Subcutaneous abdominal adipose tissue (tissue), 5 donors: ENCODE data around the gene SPOCD1.
"Not testable (repeated sequence)": the region's sequence is repeated elsewhere in the genome, so short reads cannot be mapped to it uniquely, and the experiment has no call there.

Experiments used
- H3K27ac ChIP-seq: one replicate; pipeline ENCODE4 v1.7.0; 2013; ENCODE audit warnings: low read depth, mild to moderate bottlenecking, inconsistent platforms, low read length, moderate library complexity
- H3K27me3 ChIP-seq, 5 donors: one replicate each; pipeline ENCODE4 v1.7.0; 2013; ENCODE audit warnings: low read length in 5 of 5, inconsistent platforms in 1 of 5; ENCODE audit not compliant: control insufficient read depth in 5 of 5, insufficient read depth in 4 of 5
- H3K36me3 ChIP-seq, 5 donors: one replicate each; pipeline ENCODE4 v1.7.0; 2013; ENCODE audit warnings: low read length in 5 of 5; ENCODE audit not compliant: control insufficient read depth in 5 of 5, insufficient read depth in 5 of 5
- H3K4me1 ChIP-seq, 5 donors: one replicate each; pipeline ENCODE4 v1.7.0; 2013; ENCODE audit warnings: low read length in 5 of 5, mild to moderate bottlenecking in 3 of 5, moderate library complexity in 1 of 5; ENCODE audit not compliant: control insufficient read depth in 5 of 5, insufficient read depth in 5 of 5
- H3K4me3 ChIP-seq, 5 donors: one replicate each; pipeline ENCODE4 v1.7.0; 2013; ENCODE audit warnings: low read length in 5 of 5, low read depth in 1 of 5
- H3K9ac ChIP-seq, 5 donors: one replicate each; pipeline ENCODE4 v1.7.0; 2013; ENCODE audit warnings: low read length in 5 of 5, mild to moderate bottlenecking in 4 of 5, moderate library complexity in 3 of 5
- H3K9me3 ChIP-seq, 5 donors: one replicate each; pipeline ENCODE4 v1.7.0; 2013; ENCODE audit warnings: low read length in 5 of 5; ENCODE audit not compliant: control insufficient read depth in 5 of 5
- donor health status: healthy.
- donor health status: healthy.
- donor health status: healthy.
- donor health status: healthy.
- donor health status: healthy.

SPOCD1 gene

DNA sequence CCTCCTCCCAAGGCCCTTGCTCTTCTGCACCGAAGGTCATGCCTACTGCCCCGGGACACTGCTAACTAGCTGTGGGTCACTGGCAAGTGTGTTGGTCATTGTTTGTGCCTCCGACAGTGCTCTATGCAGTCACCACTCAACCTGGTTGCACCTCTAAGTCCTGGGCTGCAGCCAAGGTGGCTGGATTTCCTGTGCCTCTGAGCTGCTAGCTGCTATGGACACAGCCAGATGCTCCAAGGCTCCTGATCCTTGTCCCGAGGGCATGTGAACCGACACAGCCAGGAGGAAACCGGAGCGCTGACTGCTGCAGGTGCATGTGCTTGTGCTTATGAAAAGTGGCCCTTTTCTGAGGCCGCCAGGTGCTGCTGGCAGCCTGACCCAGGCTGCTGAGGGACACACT lies 14.7 kb upstream of the SPOCD1 start:
- Histone ChIP-seq H3K9me3 (no peaks in the 10 kb centered on the region), H3K27ac (no peak overlapping the region), H3K4me3 (no peak overlapping the region), H3K4me1 (peaks cover 0 to 8% (median 5%) of the 10 kb centered on the region in 5 donors), H3K9ac (no peak overlapping the region), H3K36me3 (no peaks in the 10 kb centered on the region), H3K27me3 (peaks cover 0 to 6% (median 0%) of the 10 kb centered on the region in 5 donors)

- H3K9me3 ChIP-seq: no peaks in the 10 kb centered on the region
- no peak overlapping the region for H3K27ac ChIP-seq
- no peaks in the 10 kb centered on the region for H3K36me3 ChIP-seq
- no peak overlapping the region for H3K4me3 ChIP-seq
- no peak overlapping the region for H3K9ac ChIP-seq
- peaks cover 0 to 8% (median 5%) of the 10 kb centered on the region in 5 donors for H3K4me1 ChIP-seq
- peaks cover 0 to 6% (median 0%) of the 10 kb centered on the region in 5 donors for H3K27me3 ChIP-seq
Observed at GRCh38 chr1:31830065-31830464, 14.2 kb upstream of the SPOCD1 start.

DNA sequence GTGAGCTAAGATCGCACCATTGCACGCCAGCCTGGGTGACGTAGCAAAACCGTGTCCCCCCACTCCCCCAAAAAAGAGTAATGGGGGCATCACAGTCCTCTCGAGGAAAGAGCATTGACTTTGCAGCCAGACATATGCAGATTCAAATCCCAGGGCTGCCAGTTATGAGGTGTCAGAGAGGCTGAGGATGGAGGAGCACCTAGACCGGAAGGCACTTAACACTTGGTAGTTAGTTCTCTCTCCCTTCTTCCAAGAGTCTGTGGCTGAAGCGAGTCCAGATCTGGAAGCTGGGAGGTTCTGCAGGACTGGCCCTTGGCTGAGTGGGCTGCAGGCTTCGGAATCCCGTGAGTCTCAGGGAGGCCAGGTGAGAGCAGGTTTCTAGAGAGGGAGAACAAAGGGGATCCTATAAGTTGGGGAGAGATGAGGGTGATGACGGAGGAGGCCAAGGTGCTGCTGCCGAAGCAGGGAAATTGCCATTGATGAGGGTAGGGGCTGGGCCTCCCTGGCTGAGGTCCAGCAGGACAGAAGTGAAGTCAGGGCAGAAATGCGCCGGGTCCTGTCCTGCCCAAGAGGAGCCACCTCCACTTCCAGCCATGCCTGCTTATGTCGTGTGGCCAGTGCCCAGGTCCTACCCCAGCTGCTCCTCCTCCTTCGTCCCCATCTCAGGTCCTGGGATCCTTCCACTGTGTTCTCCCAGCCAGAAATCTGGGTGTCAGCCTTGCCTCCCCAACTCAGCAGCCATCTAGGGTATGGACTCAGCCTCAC lies 13.3 kb upstream of the SPOCD1 start:
- H3K9ac ChIP-seq: no peak overlapping the region
- no peaks in the 10 kb centered on the region for H3K36me3 ChIP-seq
- H3K4me3 ChIP-seq: no peak overlapping the region
- peaks cover 0 to 6% (median 0%) of the 10 kb centered on the region in 5 donors for H3K27me3 ChIP-seq
- H3K9me3 ChIP-seq: no peaks in the 10 kb centered on the region
- peaks cover 0 to 8% (median 5%) of the 10 kb centered on the region in 5 donors for H3K4me1 ChIP-seq
- no peak overlapping the region for H3K27ac ChIP-seq

DNA sequence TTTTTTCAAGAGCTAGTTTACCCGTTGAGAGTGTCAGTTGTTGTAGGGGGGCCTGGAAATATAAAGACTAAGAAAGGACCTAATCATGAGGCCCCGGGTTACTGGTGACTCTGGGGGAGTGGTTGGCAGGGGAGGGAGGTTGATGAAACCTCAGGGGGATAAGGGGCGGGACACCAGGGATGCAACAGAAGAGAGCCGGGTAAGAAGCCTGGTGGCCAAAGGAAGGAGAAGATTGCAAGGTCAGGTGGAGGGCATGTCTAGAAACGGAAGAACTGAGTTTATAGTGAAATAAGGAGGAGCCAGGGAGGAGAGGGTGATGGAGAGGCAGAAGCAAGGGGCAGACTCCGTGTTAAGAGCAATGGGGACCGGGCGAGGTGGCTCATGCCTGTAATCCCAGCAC lies 12.5 kb upstream of the SPOCD1 start:
- Histone ChIP-seq H3K36me3 (no peaks in the 10 kb centered on the region), H3K27me3 (peaks cover 0 to 6% (median 0%) of the 10 kb centered on the region in 5 donors), H3K4me1 (peaks cover 0 to 8% (median 5%) of the 10 kb centered on the region in 5 donors), H3K9ac (no peak overlapping the region), H3K9me3 (no peaks in the 10 kb centered on the region), H3K4me3 (no peak overlapping the region), H3K27ac (no peak overlapping the region)

GRCh38 chr1:31823780-31824179 lies 8.0 kb upstream of the SPOCD1 start:
- Histone ChIP-seq H3K36me3 (no peaks in the 10 kb centered on the region), H3K9ac (no peak overlapping the region), H3K4me3 (no peak overlapping the region), H3K9me3 (no peaks in the 10 kb centered on the region), H3K27ac (no peak overlapping the region), H3K4me1 (peaks cover 0 to 9% (median 5%) of the 10 kb centered on the region in 5 donors), H3K27me3 (no peaks in the 10 kb centered on the region)

GRCh38 chr1:31822766-31823165 lies 6.9 kb upstream of the SPOCD1 start:
- Histone ChIP-seq H3K36me3 (no peaks in the 10 kb centered on the region), H3K4me3 (no peak overlapping the region), H3K9me3 (no peaks in the 10 kb centered on the region), H3K4me1 (peaks cover 0 to 9% (median 5%) of the 10 kb centered on the region in 5 donors), H3K9ac (no peak overlapping the region), H3K27ac (no peak overlapping the region), H3K27me3 (no peaks in the 10 kb centered on the region)

DNA sequence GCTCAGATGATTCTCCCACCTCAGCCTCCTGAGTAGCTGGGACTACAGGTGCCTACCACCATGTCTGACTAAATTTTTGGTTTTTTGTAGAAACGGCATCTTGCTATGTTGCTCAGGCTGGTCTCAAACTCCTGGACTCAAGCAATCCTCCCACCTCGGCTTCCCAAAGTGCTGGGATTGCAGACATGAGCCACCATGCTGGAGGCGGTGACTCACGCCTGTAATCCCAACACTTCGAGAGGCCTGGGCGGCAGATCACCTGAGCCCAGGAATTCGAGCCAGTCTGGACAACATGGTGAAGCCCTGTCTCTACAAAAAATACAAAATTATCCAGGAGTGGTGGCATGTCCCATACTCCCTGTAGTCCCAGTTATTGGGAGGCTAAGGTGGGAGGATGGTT lies 4.4 kb upstream of the SPOCD1 start:
- H3K9ac ChIP-seq, H3K4me1 ChIP-seq, H3K4me3 ChIP-seq, H3K27me3 ChIP-seq, H3K9me3 ChIP-seq, H3K36me3 ChIP-seq, H3K27ac ChIP-seq: not testable (repeated sequence)

GRCh38 chr1:31818206-31818605 lies 2.4 kb upstream of the SPOCD1 start:
- Histone ChIP-seq H3K9ac (no peak overlapping the region), H3K4me3 (no peak overlapping the region), H3K27me3 (no peaks in the 10 kb centered on the region), H3K9me3 (no peaks in the 10 kb centered on the region), H3K4me1 (peaks cover 0 to 9% (median 0%) of the 10 kb centered on the region in 5 donors), H3K36me3 (no peaks in the 10 kb centered on the region), H3K27ac (no peak overlapping the region)

DNA sequence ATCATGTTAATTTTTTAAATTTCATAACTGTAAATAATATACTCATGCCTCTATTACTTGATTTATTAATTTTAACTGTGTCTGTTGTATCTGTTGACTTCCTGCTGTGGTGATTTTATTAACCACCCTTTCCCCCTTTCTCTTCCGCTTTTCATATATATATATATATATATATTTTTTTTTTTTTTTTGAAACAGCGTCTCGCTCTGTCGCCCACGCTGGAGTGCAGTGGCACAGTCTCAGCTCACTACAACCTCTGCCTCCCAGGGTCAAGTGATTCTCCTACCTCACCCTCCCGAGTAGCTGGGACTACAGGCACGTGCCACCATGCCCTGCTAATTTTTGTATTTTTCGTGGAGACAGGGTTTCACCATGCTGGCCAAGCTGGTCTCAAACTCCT lies 1.1 kb upstream of the SPOCD1 start:
- H3K36me3 ChIP-seq, H3K27me3 ChIP-seq, H3K27ac ChIP-seq, H3K4me1 ChIP-seq, H3K9ac ChIP-seq, H3K4me3 ChIP-seq, H3K9me3 ChIP-seq: not testable (repeated sequence)

DNA sequence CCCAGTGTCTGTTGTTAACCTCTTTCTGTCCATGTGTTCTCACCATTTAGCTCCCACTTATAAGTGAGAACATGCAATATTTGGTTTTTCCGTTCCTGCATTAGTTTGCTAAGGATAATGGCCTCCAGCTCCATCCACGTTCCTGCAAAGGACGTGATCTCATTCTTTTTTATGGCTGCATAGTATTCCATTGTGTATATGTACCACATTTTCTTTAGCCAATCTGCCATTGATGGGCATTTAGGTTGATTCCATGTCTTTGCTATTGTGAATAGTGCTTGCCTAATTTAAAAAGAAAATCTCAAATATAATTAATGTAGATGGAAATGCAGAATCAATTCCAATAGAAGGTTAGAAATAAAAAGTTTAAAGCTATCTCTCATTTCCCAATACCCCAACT lies 679 bp upstream of the SPOCD1 start:
- not testable (repeated sequence) for H3K27ac ChIP-seq, H3K4me3 ChIP-seq, H3K27me3 ChIP-seq, H3K4me1 ChIP-seq, H3K9me3 ChIP-seq, H3K9ac ChIP-seq, H3K36me3 ChIP-seq
